Stimulated activated CD8-positive, alpha-beta memory T cell treated with anti-CD3 and anti-CD28 coated beads, Interleukin-4, amount 100 ng/mL, for 1 hour (primary cell): Measurements from ENCODE around the gene SIK1.
"Not testable (repeated sequence)": the region's sequence is repeated elsewhere in the genome, so short reads cannot be mapped to it uniquely, and the experiment has no call there.

ENCODE experiments used
- DNase-seq, 2 donors: peaks; one replicate each; pipeline ENCODE4 v3.0.0-alpha.2; 2020; ENCODE audit warnings: low read depth in 2 of 2, low spot score in 1 of 2

SIK1 gene

DNA sequence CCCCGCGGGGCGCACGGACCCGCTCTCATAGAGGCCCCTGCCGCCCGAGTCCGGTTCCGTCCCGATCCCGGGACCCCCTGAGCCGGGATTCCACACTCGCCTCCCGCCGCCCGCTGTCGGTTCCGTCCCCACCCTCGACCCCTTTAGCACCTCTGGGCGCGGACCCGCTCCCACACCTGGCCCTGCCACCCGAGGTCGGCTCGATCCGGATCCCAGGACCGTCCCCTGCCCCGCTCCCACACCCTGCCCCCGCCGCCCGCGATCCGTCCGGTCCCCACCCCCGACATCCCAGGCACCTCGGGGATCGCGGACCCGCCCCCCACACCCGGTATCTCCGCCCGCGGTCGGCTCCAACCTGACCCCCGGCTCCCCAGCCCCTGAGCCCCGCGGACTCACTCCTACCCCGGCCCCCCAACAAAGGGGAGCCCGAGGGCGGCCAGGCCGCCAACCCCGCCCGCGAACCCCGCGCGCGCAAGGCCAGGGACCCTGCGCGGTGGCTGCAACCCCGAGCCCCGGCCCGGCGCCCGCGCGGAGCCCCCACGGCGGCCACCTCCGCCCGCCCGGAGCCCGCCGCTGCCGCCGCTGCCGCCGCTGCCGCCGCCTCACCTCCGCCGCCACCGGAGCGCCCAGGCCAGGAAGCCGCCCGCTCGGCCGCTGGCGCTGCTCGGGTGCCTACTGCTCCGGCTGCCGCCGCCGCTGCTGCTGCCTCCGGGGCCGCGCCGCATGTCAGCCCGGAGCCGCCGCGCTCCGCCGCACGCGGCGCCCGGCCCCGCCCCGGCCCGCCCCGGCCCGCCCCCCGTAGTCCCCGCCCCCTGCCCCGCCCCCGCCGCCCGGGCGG lies at the start of gene SIK1:
SIK1 (minus strand) TSS at position 728 of the 838 bp plus-strand sequence. CDS start 953 bp downstream, outside the sequence.
- DNase-seq = not testable (repeated sequence)

DNA sequence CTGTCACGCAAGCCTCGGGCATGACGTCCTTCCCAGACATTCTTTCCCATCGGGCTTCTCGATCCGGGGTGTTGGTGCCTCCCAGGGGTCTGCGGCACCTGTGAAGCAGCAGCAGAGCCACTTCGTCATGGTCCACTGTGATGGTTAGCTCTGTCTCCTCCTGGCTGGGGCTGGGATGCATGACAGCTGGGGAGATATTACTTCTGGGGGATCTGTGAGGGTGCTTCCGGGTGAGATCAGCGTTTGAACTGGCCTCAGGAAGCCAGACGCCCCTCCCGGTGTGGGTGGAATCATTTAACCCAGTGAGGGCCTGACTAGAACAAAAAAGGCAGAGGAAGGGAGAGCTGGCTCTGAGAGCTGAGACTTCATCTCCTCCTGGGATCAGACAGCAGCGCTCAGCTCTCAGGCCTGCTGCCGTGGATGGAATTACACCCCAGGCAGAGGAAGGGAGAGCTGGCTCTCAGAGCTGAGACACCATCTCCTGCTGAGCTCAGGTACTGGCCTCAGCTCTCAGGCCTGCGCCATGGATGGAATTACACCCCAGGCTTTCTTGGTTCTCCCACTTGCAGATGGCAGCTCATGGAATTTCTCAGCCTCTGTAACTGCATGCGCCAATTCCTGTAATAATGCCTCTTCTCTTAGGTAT lies 44.8 kb upstream of the SIK1 start:
- DNase-seq = not testable (repeated sequence)

DNA sequence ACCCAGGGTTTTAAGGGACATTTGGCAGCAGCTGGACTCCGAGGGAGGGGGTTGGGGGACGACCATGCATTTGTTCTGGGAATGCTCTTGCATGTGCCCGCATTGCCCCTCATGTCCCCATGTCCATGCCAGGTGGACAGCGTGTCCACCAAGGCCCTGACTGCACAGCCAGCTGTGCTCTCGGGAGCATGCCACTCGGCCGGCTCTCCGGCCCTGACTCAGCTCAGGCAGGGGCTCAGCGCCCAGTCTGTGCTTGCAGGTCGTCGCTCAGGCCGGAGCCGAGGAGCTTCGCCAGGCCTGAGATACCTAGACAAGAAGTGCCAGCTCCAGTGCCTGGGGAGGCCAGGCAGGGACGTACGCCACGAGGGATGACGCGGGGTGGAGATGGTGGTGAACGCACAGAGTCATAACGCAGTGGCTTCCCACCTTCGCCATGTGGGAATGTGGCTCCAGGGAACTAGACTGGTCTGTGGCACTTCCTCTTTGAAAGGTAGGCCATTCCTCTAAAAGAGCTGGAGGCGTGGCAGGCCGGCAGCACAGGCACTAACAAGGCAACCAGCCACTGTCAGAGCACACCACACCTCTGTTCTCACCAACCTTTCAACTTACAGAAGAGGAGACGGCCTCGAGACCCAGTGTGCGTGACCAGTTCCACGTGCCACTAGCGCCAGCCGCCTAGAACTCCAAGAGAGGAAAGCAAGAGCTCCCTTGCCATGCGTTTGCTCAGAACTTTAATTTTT lies 43.0 kb upstream of the SIK1 start:
- not testable (repeated sequence) for DNase-seq

DNA sequence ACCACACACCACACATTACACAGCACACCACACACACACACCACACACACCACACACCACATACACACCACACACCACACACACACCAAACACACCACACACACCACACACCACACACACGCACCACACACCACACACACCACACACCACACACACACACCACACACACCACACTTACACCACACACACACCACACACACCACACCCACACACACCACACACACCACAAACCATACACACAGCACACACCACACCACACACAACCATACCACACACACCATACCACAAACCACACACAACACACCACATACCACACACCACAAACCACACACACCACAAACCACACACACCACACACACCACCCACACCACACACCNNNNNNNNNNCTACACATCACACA lies 40.9 kb upstream of the SIK1 start:
- DNase-seq = no peak

DNA sequence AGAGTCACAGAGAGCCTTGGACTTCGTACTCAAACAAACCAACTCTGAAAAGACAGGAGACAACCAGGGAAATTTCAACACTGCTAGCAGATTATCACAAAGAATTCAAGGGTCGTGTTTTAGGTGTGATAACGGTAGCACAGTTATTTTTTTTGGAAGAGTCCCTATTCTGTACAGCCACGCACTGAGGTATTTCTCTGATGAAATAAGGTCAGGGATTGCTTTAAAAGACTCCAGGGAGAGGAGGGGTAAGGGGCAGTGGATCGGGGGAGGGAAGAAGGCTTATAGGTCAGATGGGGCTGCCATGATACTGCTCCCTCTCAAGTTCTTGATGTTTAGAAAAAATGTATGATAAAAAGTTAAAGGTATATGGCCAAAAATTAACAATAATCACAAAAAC lies 38.2 kb upstream of the SIK1 start:
- DNase-seq = not testable (repeated sequence)

DNA sequence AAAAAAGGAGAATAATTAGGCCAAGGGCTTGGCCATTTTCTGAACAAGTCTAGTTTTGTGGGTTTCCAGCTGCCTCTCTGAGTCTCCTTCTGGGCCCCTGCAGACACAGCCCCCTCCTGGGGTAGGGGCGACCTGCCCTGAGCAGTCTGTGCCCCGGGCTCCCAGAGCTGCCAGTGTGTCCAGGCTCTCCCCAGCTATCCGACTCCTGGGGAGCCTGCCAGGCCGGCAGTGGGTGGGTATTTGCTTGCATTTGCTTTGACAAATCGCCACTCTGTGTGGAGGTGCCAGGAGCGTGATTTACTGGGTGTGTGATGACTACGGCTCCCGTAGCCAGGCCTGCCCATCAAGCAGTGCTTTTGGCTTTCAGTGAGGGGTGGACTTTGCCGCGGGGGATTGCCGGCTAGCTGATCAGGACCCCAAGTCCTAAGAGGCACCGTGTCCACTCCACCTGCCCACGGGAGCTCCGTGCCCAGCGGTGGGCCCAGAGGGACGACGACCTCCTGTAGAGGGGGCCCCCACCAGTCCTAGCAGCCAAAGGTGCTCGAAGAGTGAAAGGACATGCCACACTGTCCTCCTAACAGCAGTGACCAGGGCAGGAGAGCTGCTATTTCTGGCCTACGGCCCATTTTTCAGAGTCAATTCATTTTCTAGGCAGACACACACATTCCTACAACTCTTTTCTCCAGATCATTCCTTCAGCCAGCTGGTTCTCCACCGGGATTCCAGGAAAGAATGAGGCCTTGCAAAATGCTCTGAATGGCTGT lies 36.7 kb upstream of the SIK1 start:
- DNase-seq = not testable (repeated sequence)

DNA sequence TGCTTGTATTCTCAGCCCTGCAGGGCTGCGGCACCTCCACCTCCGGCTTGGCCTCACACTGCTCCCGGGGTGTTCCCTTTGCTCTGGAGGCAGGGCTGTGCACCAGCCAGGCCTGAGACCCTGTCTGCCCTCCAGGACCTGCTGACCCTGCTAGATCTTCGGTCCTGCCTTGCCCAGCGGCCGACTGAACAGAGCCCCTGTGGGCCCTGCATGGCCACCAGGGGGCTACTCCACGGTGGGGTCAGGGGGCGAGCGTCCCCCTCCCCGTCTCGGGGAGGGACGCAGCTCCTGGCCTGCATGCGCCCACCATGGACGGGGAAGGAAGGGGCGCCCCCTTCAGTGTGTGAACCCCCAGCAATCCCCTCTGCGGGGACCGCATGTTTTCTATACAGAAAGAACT lies 36.0 kb upstream of the SIK1 start:
- not testable (repeated sequence) for DNase-seq

DNA sequence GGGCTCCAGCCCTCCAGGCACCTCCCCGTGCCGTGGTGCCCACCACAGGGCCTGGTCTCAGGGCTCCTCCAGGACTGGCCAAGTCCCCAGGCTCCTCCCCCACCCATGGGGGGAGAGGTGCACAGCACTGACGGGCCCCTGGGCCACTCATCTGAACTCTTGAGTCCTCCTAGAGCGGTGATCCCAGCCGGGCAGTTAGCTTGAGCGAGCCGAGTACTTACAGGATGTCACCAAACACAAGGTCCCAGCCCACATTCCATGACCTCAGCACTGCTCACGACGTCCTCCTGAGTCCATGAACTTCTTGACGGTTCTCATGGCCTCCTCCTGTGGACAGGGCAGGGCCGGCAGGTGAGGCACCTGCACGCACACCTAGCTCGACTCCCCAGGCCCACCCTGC lies 33.5 kb upstream of the SIK1 start:
- DNase-seq = not testable (repeated sequence)

DNA sequence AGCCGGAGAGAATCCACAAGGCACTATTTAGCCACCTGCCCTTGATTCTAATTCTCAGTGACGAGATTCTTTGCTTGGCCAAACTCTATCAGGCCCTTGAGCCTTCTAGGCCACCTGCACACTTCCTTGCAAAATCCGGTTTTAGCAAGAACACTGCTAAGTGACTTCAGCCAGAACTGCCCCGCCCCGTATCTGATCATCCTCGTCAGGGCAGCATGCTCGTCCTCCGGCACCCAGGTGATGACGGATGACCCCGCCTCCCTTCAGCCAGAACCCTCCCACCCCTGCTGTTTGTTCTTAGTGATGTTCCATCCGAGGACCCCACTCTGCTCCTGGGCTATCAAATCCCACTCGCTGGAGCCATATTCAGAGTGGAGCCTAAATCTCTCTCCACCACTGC lies 32.1 kb upstream of the SIK1 start:
- not testable (repeated sequence) for DNase-seq

DNA sequence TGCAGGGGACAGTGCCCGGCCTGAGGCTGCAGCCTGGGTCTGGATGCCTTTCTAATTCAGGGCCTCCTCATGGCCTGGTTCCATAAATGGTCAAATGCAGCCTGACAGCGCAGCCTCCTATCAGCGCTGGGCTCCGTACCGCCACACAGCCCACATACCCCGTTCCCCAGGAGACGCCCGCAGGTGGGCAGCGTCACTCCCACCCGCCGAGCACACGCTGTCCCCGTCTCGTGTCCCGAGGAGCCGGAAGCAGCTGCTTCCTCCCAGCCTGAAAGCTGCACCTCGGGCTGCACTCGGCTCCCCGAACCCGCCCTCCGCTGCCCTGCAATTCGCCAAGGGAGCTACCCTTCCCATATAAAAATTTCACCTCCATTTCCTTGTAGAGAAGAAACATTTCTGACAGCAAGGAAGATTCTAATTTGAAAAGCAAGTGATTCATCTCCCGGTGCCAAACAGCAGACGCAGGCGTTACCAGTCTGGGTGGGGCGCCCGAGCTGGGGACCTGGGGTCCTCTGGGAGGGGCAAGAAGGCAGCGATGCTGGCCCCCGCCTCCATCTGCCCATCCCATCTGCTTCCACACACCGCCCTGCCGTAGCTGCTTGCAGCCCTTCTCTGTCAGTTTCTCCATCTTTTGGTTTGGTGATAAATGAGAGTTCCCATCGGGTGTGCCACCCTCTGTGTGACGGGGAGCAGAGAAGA lies 29.8 kb upstream of the SIK1 start:
- DNase-seq = not testable (repeated sequence)

DNA sequence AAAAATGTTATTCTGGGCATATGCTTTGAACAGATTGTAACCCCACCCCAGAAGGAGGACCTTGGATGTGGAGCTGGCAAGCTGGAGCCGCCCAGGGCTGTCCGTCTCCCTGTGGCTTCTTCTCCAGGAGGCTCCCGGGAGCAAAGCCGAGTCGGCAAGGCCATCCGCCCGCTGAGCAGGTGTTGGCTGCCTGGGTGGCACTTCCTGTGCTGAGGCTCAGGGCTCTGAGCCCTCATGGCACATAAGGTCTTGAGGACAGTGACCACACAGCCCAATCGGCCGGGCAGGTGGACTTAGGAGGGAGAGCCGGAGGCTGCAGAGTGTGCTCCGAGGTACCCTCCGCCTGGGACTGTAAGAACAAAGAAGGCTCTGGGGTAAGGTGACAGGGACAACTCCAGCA lies 28.8 kb upstream of the SIK1 start:
- DNase-seq = not testable (repeated sequence)

DNA sequence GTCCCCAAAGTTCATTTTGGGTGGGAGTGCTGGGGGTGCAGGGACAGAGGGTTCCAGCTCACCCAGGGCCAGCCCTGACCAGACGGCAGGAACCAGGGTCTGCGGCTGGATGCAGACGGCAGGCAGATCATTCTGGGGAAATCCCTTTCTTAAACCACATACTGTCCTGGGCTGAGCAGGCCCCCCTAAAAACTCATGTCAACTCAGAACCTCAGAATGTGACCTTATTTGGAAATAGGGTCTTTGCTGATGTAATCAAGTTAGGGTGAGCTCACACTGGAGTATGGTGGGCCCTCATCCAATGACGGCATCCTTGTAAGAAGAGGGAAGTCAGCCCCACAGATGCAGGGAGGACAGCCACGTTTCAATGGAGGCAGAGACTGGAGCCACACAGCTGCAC lies 27.2 kb upstream of the SIK1 start:
- DNase-seq = not testable (repeated sequence)

DNA sequence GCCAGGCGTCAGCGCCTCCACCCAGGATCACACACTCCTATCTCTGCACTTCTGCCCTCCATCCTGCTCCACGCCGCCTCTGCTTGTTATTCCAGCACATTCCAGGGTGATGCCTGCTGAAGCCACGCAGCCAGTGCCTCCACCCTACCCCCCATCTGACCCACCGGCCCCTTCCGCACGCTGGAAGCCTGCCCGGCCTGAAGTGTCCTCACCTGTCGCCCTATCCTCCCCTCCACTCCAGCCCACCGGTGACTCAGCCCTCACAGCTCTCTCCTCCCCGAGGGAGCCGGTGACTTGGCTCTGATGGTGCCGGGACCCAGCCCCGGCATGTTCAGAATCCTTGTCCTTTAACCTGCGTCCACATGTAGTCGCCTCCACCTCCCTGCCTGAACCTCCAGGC lies 24.9 kb upstream of the SIK1 start:
- not testable (repeated sequence) for DNase-seq

DNA sequence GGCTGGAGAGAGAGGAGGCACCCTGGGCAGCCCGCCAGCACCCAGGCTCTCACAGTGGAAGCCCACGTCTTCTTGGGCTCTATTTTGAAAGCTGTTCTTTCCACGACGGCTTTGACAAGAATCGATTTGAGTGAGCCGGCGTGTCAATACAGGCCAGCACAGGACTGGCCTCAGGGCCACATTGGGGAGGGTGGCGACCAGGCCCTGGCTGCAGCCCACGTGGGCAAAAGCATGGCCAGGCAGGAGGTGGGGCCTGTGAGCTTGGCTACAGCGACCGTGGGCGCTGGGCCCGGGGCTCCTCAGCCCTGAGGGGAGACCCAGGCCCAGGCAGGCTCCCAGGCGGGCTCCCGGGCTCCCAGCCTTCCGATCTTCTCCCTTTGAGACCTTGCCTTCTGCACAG lies 23.4 kb upstream of the SIK1 start:
- DNase-seq = not testable (repeated sequence)

DNA sequence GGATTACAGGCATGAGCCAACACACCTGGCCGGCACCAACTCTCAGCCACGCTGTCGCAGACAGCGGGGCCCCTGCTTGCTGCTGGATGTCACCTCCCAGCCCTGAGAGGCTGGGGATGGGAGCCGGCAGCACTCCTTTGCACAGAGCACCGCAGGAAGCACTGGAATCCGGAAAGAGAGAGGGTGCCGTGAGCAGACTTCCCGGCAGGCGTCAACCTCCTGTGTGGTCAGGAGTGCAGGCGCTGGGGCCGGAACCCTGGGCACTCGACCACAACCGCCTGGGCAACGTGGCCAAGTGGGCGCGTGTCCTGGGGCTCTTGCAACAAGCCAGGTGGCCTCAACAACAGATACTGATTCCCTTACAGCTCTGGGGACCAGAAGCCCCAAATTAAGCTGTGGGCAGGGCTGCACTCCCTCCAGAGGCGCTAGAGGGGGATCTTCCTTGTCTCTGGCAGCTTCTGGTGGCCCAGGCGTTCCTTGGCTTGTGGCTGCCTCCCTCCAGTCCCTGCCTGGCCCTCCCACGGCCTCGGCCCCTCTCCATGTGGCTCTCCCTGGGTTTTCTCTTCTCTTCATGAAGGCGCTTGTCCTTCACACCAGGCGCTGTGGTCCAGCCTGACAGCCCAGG lies 20.5 kb upstream of the SIK1 start:
- not testable (repeated sequence) for DNase-seq

DNA sequence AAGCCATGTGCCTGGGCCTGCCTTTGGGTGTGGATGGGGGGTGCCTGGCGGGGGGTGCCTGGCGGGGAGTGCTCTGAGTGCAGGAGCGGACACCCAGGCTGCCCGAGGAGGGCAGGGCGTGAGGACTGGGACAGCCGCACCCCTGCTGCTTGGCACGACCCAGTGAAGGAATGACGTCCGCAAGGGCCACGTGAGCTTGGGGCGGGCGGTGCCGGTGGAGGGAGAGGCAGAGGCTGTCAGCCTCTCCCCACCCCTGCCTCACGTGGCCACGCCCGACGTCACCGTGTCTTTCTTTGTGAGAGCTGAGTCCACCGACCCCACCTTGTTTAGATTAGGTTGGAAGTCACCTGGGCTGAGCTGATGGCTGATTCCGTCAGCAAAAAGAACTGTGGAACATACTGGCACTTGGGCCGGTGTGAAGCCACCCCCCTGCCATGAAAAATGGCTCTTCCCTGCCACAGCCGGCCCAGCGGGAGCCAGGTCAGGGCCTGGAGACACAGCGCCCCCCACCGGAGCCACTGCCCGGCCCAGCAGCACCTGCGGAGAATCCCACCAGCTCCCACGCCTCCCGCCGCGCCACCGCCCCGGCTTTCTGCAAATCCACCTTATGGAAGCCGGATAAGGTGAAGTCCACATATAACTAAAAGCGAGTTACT lies 19.5 kb upstream of the SIK1 start:
- DNase-seq = not testable (repeated sequence)

DNA sequence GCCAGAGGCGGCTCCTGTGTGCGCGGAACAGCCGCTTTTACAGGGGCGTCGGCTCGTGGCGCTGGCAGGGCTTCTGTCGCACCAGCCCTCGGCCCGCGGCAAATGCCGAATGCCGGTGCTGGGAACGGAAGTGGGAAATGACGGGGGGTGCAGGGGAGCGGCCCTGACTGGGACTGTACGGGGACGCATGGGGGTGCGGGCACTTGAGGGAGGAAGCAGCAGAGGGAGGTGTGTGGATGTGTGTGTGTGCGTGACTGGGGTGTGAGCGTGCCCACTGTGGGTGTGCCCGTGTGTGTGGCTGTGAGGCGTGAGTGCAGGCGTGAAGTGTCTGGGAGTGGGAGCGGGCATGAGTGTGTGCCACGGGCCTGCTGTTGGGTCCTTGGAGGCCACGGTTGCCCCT lies 17.6 kb upstream of the SIK1 start:
- DNase-seq = not testable (repeated sequence)

DNA sequence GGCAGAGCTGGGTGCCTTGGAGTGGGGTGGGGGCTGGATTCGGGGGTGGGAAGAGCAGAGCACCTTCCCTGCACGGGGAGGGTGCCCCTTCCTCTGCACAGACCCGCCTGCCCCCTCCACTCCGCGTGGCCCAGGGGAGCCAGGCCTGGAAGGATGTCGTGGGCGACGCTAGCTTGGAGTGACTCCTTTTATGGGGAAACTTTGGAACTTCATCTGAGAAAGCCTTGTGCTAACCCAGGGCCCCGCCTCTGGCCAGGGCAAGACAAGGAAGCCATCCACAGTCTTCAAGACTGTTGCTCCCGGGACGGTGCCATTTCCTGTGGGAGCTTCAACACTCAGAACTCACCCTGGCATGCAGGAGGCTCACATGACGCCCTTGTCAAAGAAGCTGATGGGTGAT lies 15.6 kb upstream of the SIK1 start:
- DNase-seq = not testable (repeated sequence)
